ENCODE data around the gene SPTBN5. TPM values are rescaled to one million over a fixed set of nuclear protein-coding genes. Genes with fewer than 3 reads are reported as not detected.

Gene SPTBN5
- total RNA-seq, 1 donor from 2014 or later, result 2.1 TPM

GRCh38 chr15:41822471-41822870 is 71.4 kb downstream of the SPTBN5 start:
- ATAC-seq, result no peak
- Histone ChIP-seq H3K27me3 (ENCODE audit: low read depth) (no peaks in the 10 kb centered on the region), H3K27ac (no peak overlapping the region), H3K4me1 (peaks cover 4% of the 10 kb centered on the region), H3K9me3 (no peaks in the 10 kb centered on the region), H3K4me3 (no peak overlapping the region), H3K36me3 (peaks cover 82% of the 10 kb centered on the region)
- DNase-seq, result no peak
- intact Hi-C loops (cut with DNase I), result no loop called here
- TF ChIP-seq CTCF (IDR thresholded peaks at IDR 0.05), result no peak

GRCh38 chr15:41821831-41822230 is 72.0 kb downstream of the SPTBN5 start:
- peaks cover 88% of the 10 kb centered on the region for H3K36me3 ChIP-seq
- no peak for DNase-seq
- intact Hi-C loops (cut with DNase I), result no loop called here
- no peak overlapping the region for H3K27ac ChIP-seq
- H3K4me3 ChIP-seq, result no peak overlapping the region
- no peaks in the 10 kb centered on the region for H3K4me1 ChIP-seq
- no peak for ATAC-seq
- TF ChIP-seq CTCF (IDR thresholded peaks at IDR 0.05), result no peak
- H3K27me3 ChIP-seq (ENCODE audit: low read depth), result no peaks in the 10 kb centered on the region
- H3K9me3 ChIP-seq, result no peaks in the 10 kb centered on the region

DNA sequence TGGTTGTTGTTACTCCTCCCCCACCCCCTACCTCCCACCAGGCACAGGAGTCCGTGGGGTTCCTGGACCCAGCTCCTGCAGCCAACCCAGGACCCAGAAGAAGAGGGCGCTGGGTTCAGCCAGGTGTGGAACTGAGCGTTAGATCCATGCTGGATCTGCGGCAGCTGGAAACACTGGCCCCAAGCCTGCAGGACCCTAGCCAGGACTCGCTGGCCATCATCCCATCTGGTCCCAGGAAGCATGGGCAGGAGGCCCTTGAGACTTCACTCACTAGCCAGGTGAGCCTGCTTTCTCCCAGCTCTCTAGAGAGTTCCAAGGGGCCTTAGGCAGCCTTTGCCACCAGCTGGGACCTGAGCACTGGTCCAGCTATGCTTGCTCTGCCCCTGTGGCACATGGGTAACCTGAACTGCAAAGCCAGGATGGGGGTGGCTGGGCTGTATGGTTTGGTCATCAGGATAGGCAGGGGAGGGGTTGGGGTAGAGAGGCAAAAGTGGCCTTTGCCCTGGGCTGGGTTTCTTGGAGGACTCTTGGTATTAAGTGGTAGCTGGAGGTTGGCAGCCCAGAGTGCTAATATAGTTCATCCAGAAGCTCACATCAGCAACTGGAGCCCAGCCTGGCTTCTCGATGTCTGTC is 72.9 kb downstream of the SPTBN5 start:
- Histone ChIP-seq H3K9me3 (no peaks in the 10 kb centered on the region), H3K36me3 (peaks cover 97% of the 10 kb centered on the region), H3K4me3 (no peak overlapping the region), H3K27me3 (ENCODE audit: low read depth) (no peaks in the 10 kb centered on the region), H3K27ac (no peak overlapping the region), H3K4me1 (no peaks in the 10 kb centered on the region)
- no peak for DNase-seq
- ATAC-seq, result no peak
- intact Hi-C loops (cut with DNase I), result no loop called here
- TF ChIP-seq CTCF (IDR thresholded peaks at IDR 0.05), result no peak

GRCh38 chr15:41819455-41820050 is 74.3 kb downstream of the SPTBN5 start:
- no peak for DNase-seq
- Histone ChIP-seq H3K27ac (no peak overlapping the region), H3K9me3 (no peaks in the 10 kb centered on the region), H3K36me3 (peaks cover 99% of the 10 kb centered on the region), H3K4me3 (no peak overlapping the region), H3K4me1 (no peaks in the 10 kb centered on the region), H3K27me3 (ENCODE audit: low read depth) (no peaks in the 10 kb centered on the region)
- intact Hi-C loops (cut with DNase I), result no loop called here
- no peak for TF ChIP-seq CTCF (IDR thresholded peaks at IDR 0.05)
- no peak for ATAC-seq

DNA sequence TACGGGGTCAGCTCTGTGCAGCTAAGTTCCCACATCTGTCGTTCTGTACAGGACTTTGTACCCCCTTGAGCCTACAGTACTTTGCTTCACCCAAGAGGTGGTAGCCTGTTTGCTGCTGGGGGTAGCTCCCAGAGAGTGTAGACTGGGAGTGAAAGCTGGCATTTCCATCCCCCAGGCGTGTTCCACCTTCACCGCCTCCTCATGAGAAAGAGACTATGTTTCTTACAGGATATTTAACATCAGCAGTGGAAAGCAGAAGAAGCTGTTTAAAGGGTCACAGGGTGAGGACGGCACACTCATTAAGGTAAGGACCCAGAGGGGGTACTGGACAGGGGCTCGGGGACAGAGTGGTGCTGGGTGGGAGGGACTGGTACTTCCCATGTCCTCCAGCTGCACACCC is 76.1 kb downstream of the SPTBN5 start:
- intact Hi-C loops (cut with DNase I), result no loop called here
- TF ChIP-seq CTCF (IDR thresholded peaks at IDR 0.05), result no peak
- Histone ChIP-seq H3K4me3 (no peak overlapping the region), H3K36me3 (peaks cover 95% of the 10 kb centered on the region), H3K27me3 (ENCODE audit: low read depth) (no peaks in the 10 kb centered on the region), H3K27ac (no peak overlapping the region), H3K9me3 (no peaks in the 10 kb centered on the region), H3K4me1 (no peaks in the 10 kb centered on the region)
- ATAC-seq, result no peak
- no peak for DNase-seq

All from lower lobe of right lung (tissue), 2 donors.